ENCODE results near the gene HBP1.
"Not testable (repeated sequence)": the region's sequence is repeated elsewhere in the genome, so short reads cannot be mapped to it uniquely, and the experiment has no call there.

- TF ChIP-seq POLR2A, POLR2AphosphoS5 (IDR thresholded peaks at IDR 0.05; ENCODE audit: low read depth, low read length): not testable (repeated sequence)
Observed at GRCh38 chr7:107155726-107156125, 13.1 kb upstream of the HBP1 start.

Data from GM12892 (cell line).